Activated CD4-positive, alpha-beta T cell treated with anti-CD3 and anti-CD28 coated beads, Interleukin-2, Interleukin-6, amounts not matched to agents 100 ng/mL and 50 ng/mL, durations not matched to agents 16 hours and 8 hours (primary cell): Measurements from ENCODE around the gene POM121C.
"Not testable (repeated sequence)": the region's sequence is repeated elsewhere in the genome, so short reads cannot be mapped to it uniquely, and the experiment has no call there.

ENCODE experiments used
- DNase-seq: peaks from one replicate; pipeline ENCODE4 v3.0.0-alpha.2; 2020

POM121C gene

GRCh38 chr7:75485979-75486643, at the start of gene POM121C:
TSS of gene POM121C (minus strand) at chr7:75486299. CDS start at chr7:75441496, 44,803 bp downstream.
- DNase-seq: peak; percentile 93

DNA sequence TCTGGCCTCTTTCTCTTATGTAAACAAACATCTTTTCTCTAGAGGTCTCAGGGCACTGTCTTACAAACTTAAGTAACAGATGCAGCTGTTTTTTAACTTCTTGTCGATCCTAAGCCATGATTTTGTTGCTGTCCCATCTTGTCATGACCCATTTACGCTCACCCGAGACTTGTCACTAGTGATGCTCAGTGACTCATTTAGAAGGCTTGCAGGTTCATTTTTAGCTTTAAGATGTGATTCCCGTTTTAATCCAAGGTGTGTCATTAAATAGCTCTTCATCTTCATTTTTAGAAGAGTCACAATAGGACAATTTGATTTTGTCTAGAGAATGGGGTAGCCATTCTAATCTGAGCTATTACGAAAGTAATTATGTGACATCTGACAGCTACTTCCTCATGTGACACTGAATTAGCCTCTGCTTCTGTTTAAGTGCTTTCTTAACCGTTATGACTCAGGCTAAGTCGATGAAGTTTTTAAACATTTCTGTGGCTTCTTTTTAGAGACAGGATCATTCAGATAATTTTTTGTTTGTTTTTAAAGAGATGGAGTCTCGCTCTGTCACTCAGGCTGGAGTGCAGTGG, 48.7 kb upstream of the POM121C start:
- peak; percentile 57 for DNase-seq

GRCh38 chr7:75533926-75534325, 47.8 kb upstream of the POM121C start:
- DNase-seq: no peak

- no peak for DNase-seq
Observed at GRCh38 chr7:75532639-75533038, 46.5 kb upstream of the POM121C start.

GRCh38 chr7:75531359-75531821, 45.3 kb upstream of the POM121C start:
- DNase-seq: no peak

DNA sequence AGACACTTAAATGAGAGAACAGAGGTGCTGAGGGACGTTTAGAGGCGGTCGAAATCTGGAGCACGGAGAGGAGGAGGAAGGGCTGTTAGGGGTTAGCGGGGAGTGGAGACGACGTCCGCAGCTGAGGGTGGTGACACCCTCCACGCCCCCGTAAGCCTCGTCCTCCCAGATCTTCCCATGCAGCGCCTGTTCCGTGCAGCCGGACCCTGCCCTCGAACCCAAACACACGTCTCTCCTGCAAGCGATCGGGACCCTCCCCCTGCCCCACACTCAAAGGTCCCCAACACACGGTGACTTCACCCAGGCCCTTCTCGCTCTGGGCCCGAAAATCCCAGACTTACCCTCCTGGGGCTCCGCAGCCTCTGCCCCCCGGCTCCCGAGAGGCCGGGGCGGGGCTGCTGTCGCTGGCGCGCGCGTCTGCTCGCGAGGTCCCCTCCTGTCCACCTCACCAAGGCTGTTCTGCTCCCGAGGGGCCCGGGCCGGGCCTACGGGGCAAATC, 41.2 kb upstream of the POM121C start:
- DNase-seq: peak; percentile 13

GRCh38 chr7:75521727-75522126, 35.6 kb upstream of the POM121C start:
- DNase-seq: not testable (repeated sequence)

DNA sequence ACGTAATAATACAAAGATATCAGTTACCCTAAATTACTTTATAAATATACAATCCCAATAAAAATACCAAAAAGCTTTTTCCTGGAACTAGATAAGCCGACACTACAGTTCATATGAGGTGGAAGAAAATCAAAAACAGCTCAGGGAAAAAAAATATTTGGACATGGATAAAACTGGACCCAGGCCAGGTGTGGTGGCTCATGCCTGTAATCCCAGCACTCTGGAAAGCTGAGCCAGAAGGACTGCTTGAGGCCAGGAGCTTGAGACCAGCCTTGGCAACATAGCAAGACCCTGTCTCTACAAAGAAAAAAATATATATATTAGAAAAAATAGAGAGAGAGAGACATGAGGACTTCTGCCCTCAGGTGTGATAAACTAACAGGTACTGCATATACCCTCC, 32.7 kb upstream of the POM121C start:
- DNase-seq: not testable (repeated sequence)

DNA sequence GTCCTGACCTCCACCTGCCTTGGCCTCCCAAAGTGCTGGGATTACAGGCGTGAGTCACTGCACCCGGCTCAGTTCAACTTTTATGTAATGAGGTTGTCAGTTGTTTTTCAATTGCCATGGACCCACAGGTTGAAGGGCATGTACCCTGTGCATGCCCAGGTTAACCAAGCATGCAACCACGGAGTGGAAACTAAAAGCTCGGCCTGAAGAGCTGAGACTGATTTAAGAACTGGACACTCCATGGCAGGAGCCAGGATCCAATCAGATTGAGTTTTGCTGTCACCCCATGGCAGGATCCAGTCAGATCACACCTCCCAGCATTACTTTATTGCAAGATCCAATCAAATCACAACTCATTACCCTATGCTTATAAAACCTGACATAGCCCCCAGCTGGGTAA, 22.9 kb upstream of the POM121C start:
- not testable (repeated sequence) for DNase-seq

- DNase-seq: not testable (repeated sequence)
Observed at GRCh38 chr7:75492020-75492419, 5.9 kb upstream of the POM121C start, which contains the start of gene SPDYE5. TSS of gene SPDYE5 (plus strand) at chr7:75492320. CDS start at chr7:75494048, 1,728 bp downstream.

GRCh38 chr7:75485355-75485978, 632 bp downstream of the POM121C start:
- DNase-seq: peak; percentile 27

GRCh38 chr7:75480313-75480712, 5.8 kb downstream of the POM121C start:
- DNase-seq: not testable (repeated sequence)

GRCh38 chr7:75477457-75477856, 8.6 kb downstream of the POM121C start:
- DNase-seq: not testable (repeated sequence)

GRCh38 chr7:75470166-75470565, 15.9 kb downstream of the POM121C start:
- DNase-seq: not testable (repeated sequence)

DNA sequence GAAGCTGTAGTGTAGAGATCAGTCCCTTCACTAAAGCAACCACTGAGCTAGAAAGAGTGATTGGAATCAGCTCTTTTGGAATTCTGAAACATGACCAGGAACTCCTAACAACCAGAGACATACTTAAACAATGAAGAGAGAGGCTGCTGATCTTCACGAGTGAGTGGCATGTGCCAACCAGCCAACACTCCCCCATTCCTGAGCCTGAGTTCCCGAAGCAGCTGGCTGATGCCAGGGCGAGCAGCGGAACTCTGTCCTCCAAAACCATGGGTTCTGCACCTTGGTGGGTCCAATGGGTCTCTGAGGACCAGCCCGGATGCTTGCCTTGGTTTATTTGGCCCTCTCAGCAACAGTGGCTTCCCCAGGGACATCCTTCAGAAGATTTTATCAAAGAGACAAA, 25.6 kb downstream of the POM121C start:
- DNase-seq: not testable (repeated sequence)

DNA sequence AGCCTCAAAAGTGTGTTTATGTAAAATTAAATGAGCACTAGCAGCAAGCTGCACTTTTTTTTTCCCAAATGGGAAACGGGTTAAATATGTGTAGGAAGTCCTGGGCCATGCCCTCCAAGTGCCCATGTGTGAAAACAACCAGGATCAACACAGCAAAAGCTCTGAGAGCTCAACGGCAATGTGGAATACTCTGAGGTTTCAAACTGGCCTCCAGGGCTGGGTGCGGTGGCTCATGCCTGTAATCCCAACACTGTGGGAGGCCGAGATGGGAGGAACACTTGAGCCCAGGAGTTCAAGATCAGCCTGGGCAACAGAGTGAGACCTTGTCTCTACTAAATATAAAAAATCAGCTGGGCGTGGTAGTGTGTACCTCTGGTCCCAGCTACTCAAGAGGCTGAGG, 28.1 kb downstream of the POM121C start:
- DNase-seq: not testable (repeated sequence)

DNA sequence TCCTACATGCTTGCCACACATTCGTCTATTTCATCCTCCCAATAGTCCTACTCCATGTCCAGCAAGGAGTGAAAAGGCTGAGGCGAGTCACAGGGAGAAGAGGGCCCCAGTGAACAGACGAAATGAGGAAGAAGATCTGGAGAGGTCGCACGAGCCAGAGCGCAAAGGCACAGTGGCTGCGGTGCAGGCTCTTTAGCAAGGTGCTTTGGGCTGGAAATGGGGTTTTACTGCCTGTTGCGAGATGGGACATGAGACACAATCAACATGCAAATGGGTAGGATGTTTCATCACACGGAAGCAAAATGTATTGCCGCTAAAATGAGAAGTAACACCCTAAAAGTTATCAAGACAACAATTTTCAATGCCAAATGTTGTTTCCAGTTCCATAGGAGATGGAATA, 29.7 kb downstream of the POM121C start:
- DNase-seq: not testable (repeated sequence)

GRCh38 chr7:75452494-75452955, 33.6 kb downstream of the POM121C start:
- DNase-seq: not testable (repeated sequence)

DNA sequence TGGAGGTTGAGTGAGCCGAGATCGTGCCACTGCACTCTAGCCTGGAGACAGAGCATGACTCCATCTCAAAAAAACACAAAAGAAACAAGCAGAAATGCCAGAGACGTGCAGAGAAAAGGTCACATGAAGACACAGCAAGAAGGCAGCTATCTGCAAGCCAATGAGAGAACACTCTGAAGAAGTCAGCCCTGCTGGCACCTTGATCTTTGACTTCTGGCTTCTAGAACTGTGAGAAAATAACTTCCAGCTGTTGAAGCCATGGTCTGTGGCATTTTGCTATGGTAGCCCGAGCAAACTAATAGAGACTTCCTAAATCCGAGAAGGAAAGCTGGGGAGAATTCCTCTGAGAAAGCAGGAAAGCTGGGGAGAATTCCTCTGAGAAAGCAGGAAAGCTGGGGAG, 36.2 kb downstream of the POM121C start:
- not testable (repeated sequence) for DNase-seq

- DNase-seq: peak; percentile 22
Observed at GRCh38 chr7:75442465-75443111, 43.5 kb downstream of the POM121C start.

GRCh38 chr7:75442101-75442464, 44.0 kb downstream of the POM121C start:
- DNase-seq: not testable (repeated sequence)

DNA sequence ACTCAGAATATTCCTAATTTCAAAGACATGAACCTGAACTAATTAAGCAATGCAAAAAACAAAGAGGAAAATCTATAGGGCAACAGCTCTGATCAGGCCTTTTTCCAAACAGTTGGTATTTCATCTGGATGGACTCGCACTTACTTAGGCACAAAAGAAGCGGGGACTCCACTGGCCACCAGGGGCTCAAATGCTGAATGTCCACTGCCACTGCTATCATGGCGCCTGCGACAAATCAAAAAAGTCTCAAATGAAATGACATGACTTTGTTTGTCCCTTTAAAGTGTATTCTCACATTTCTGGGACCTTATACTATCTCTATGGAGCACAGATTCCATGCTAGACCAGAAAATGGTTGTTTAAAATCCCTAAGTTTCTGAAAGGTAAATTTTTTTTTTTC, 47.1 kb downstream of the POM121C start:
- not testable (repeated sequence) for DNase-seq

- DNase-seq: not testable (repeated sequence)
Observed at GRCh38 chr7:75423481-75423880, 62.6 kb downstream of the POM121C start.
